Activated T-cell treated with anti-CD3 and anti-CD28 coated beads, Interleukin-2, amount 50 U/mL, for 4 hours (primary cell): ENCODE data around the gene FKBP8. TPM values are rescaled to one million over a fixed set of nuclear protein-coding genes. Genes with fewer than 3 reads are reported as not detected.

ENCODE experiments used
- ATAC-seq, 2 donors: fragments of 200-7000 bp; cut with Tn5 transposase; one replicate each; pipeline ENCODE4 v1.10.0; 2021
- DNase-seq: peaks from one replicate; pipeline ENCODE4 v3.0.0-alpha.2; 2020
- H3K27me3 Mint-ChIP-seq: one replicate; pipeline ENCODE4 v1.8.0; 2021; ENCODE audit warnings: low read depth, mixed read lengths
- H3K36me3 Mint-ChIP-seq: one replicate; pipeline ENCODE4 v1.8.0; 2022; ENCODE audit warnings: mixed read lengths; ENCODE audit not compliant: insufficient read depth
- H3K4me1 Mint-ChIP-seq: one replicate; pipeline ENCODE4 v1.8.0; 2021; ENCODE audit warnings: low read depth, mixed read lengths
- H3K4me3 Mint-ChIP-seq: one replicate; pipeline ENCODE4 v1.8.0; 2021; ENCODE audit warnings: mild to moderate bottlenecking, moderate library complexity, mixed read lengths
- H3K9me3 Mint-ChIP-seq: one replicate; pipeline ENCODE4 v1.8.0; 2021; ENCODE audit warnings: mixed read lengths
- total RNA-seq, 3 donors: library from RNA; stranded (reverse); gene quantifications; one replicate each; pipeline ENCODE4 v1.2.1, GENCODE V29; 2021

The FKBP8 gene
- total RNA-seq, 3 donors from 2014 or later, result 155 to 163 (median 155) TPM

- no peak for DNase-seq
- Mint-ChIP-seq H3K4me1 (peaks cover 25% of the 10 kb centered on the region), H3K27me3 (no peaks in the 10 kb centered on the region), H3K9me3 (no peaks in the 10 kb centered on the region), H3K4me3 (peak overlapping the region; percentile 6), H3K36me3 (peaks cover 36% of the 10 kb centered on the region)
- no peak for ATAC-seq
Measured at GRCh38 chr19:18574691-18575291, 31.4 kb upstream of the FKBP8 start.

GRCh38 chr19:18571564-18572344, 28.4 kb upstream of the FKBP8 start, which contains the start of gene UBA52:
Gene UBA52, plus strand, starts transcription at chr19:18571857. Its CDS starts 1,444 bp downstream, at chr19:18573301.
- Mint-ChIP-seq H3K9me3 (no peaks in the 10 kb centered on the region), H3K36me3 (peaks cover 44% of the 10 kb centered on the region), H3K27me3 (no peaks in the 10 kb centered on the region), H3K4me1 (peaks cover 25% of the 10 kb centered on the region), H3K4me3 (peak within 1 kb of the TSS; percentile 98)
- peak; percentile 99 for DNase-seq
- ATAC-seq, result peak; percentile 93 to 95

GRCh38 chr19:18568367-18568766, 25.0 kb upstream of the FKBP8 start:
- H3K9me3 Mint-ChIP-seq, result no peaks in the 10 kb centered on the region
- peaks cover 31% of the 10 kb centered on the region for H3K36me3 Mint-ChIP-seq
- H3K4me3 Mint-ChIP-seq, result no peak overlapping the region
- ATAC-seq, result no peak
- no peak for DNase-seq
- peaks cover 16% of the 10 kb centered on the region for H3K4me1 Mint-ChIP-seq
- H3K27me3 Mint-ChIP-seq, result no peaks in the 10 kb centered on the region

GRCh38 chr19:18566953-18567352, 23.6 kb upstream of the FKBP8 start:
- Mint-ChIP-seq H3K36me3 (peaks cover 28% of the 10 kb centered on the region), H3K27me3 (no peaks in the 10 kb centered on the region), H3K9me3 (no peaks in the 10 kb centered on the region), H3K4me1 (peaks cover 6% of the 10 kb centered on the region), H3K4me3 (no peak overlapping the region)
- DNase-seq (no peak), ATAC-seq (no peak)

GRCh38 chr19:18562086-18562485, 18.7 kb upstream of the FKBP8 start:
- no peak for ATAC-seq
- DNase-seq, result no peak
- Mint-ChIP-seq H3K4me1 (peaks cover 16% of the 10 kb centered on the region), H3K27me3 (no peaks in the 10 kb centered on the region), H3K9me3 (no peaks in the 10 kb centered on the region), H3K36me3 (peaks cover 20% of the 10 kb centered on the region), H3K4me3 (no peak overlapping the region)

GRCh38 chr19:18559685-18560084, 16.3 kb upstream of the FKBP8 start:
- no peak for ATAC-seq
- Mint-ChIP-seq H3K4me1 (peaks cover 16% of the 10 kb centered on the region), H3K27me3 (no peaks in the 10 kb centered on the region), H3K9me3 (no peaks in the 10 kb centered on the region), H3K36me3 (peaks cover 14% of the 10 kb centered on the region), H3K4me3 (peak overlapping the region; percentile 95)
- DNase-seq, result no peak

GRCh38 chr19:18558604-18559003, 15.2 kb upstream of the FKBP8 start:
- Mint-ChIP-seq H3K4me1 (peaks cover 16% of the 10 kb centered on the region), H3K36me3 (peaks cover 10% of the 10 kb centered on the region)
- no peak for DNase-seq

GRCh38 chr19:18558202-18558555, 14.8 kb upstream of the FKBP8 start:
- Mint-ChIP-seq H3K27me3 (no peaks in the 10 kb centered on the region), H3K9me3 (no peaks in the 10 kb centered on the region), H3K36me3 (peaks cover 10% of the 10 kb centered on the region), H3K4me3 (peak overlapping the region; percentile 95), H3K4me1 (peaks cover 16% of the 10 kb centered on the region)
- DNase-seq (no peak), ATAC-seq (peak; percentile 15 to 31)

More at GRCh38 chr19:18558604-18559003, 15.2 kb upstream of the FKBP8 start:
- Mint-ChIP-seq H3K4me3 (peak overlapping the region; percentile 95), H3K9me3 (no peaks in the 10 kb centered on the region), H3K27me3 (no peaks in the 10 kb centered on the region)
- ATAC-seq, result no peak

- Mint-ChIP-seq H3K9me3 (no peaks in the 10 kb centered on the region), H3K4me1 (peaks cover 16% of the 10 kb centered on the region), H3K36me3 (peaks cover 6% of the 10 kb centered on the region), H3K4me3 (peak within 1 kb of the TSS; percentile 95), H3K27me3 (no peaks in the 10 kb centered on the region)
- ATAC-seq (peak; percentile 99), DNase-seq (peak; percentile 97)
Measured at GRCh38 chr19:18557411-18558201, 14.2 kb upstream of the FKBP8 start, which contains the start of gene KXD1. Gene KXD1, plus strand, starts transcription at chr19:18557870. Its CDS starts 4,187 bp downstream, at chr19:18562057.

- DNase-seq, result no peak
- Mint-ChIP-seq H3K4me1 (no peaks in the 10 kb centered on the region), H3K4me3 (no peak overlapping the region), H3K9me3 (no peaks in the 10 kb centered on the region), H3K27me3 (peaks cover 2% of the 10 kb centered on the region), H3K36me3 (no peaks in the 10 kb centered on the region)
- no peak for ATAC-seq
Measured at GRCh38 chr19:18551631-18552030, 8.3 kb upstream of the FKBP8 start.

- Mint-ChIP-seq H3K4me1 (peaks cover 17% of the 10 kb centered on the region), H3K9me3 (no peaks in the 10 kb centered on the region), H3K36me3 (peaks cover 2% of the 10 kb centered on the region), H3K27me3 (peaks cover 2% of the 10 kb centered on the region), H3K4me3 (peak overlapping the region; percentile 91)
- DNase-seq (peak; percentile 55), ATAC-seq (peak; percentile 74 to 81)
Measured at GRCh38 chr19:18543814-18544475, 572 bp upstream of the FKBP8 start.

- Mint-ChIP-seq H3K9me3 (no peaks in the 10 kb centered on the region), H3K4me3 (peak overlapping the region; percentile 86), H3K27me3 (no peaks in the 10 kb centered on the region), H3K4me1 (peaks cover 17% of the 10 kb centered on the region), H3K36me3 (peaks cover 4% of the 10 kb centered on the region)
- DNase-seq (no peak), ATAC-seq (peak in 1 of 2 donors; percentile 1)
Measured at GRCh38 chr19:18541992-18542940, 1.1 kb downstream of the FKBP8 start.
